HepG2 (cell line): ENCODE measurements around the gene RNASE13. TPM values are rescaled to one million over a fixed set of nuclear protein-coding genes. Genes with fewer than 3 reads are reported as not detected.

Experiments
- BATF2 ChIP-seq: sonication (generic); formaldehyde crosslinking; IDR thresholded peaks from 2 replicates; pipeline ENCODE4 v1.8.0; 2022; ENCODE audit warnings: mild to moderate bottlenecking, missing genetic modification reagents, moderate library complexity
- EZH2 ChIP-seq: conservative IDR thresholded peaks from 2 replicates; pipeline ENCODE4 v1.6.1; 2012; ENCODE audit warnings: mild to moderate bottlenecking, low read depth, low read length, moderate library complexity
- GMEB2 ChIP-seq: IDR thresholded peaks from 2 replicates; pipeline ENCODE4 v1.6.1; 2016; ENCODE audit warnings: missing biosample characterization, missing genetic modification reagents, low read depth
- HOMEZ ChIP-seq: IDR thresholded peaks from 2 replicates; pipeline ENCODE4 v1.6.1; 2016; ENCODE audit warnings: low read depth
- KDM3A ChIP-seq: IDR thresholded peaks from 2 replicates; pipeline ENCODE4 v1.6.1; 2018; ENCODE audit warnings: low read depth, missing compliant biosample characterization
- MAX ChIP-seq: IDR thresholded peaks from 2 replicates; pipeline ENCODE4 v1.6.1; 2012; ENCODE audit warnings: inconsistent platforms
- NBN ChIP-seq: fragments of 450-650 bp; conservative IDR thresholded peaks from 2 replicates; pipeline ENCODE4 v1.6.1; 2017
- NFYB ChIP-seq: sonication (generic); formaldehyde crosslinking; IDR thresholded peaks from 2 replicates; pipeline ENCODE4 v1.4.0; 2020; ENCODE audit warnings: missing genetic modification reagents
- PHB2 ChIP-seq: fragments of 450-650 bp; IDR thresholded peaks from 2 replicates; pipeline ENCODE4 v1.6.1; 2018; ENCODE audit not compliant: partially characterized antibody
- RFX1 ChIP-seq: fragments of 450-650 bp; IDR thresholded peaks from 2 replicates; pipeline ENCODE4 v1.6.1; 2017
- RFX3 ChIP-seq: IDR thresholded peaks from 2 replicates; pipeline ENCODE4 v1.6.1; 2016; ENCODE audit warnings: missing biosample characterization, missing genetic modification reagents
- SALL2 ChIP-seq: sonication (generic); formaldehyde crosslinking; IDR thresholded peaks from 2 replicates; pipeline ENCODE4 v1.8.1; 2023; ENCODE audit warnings: mild to moderate bottlenecking, missing genetic modification reagents, inconsistent platforms
- SMAD3 ChIP-seq: sonication (generic); formaldehyde crosslinking; IDR thresholded peaks from 2 replicates; pipeline ENCODE4 v1.4.0; 2020; ENCODE audit warnings: missing genetic modification reagents
- TEF ChIP-seq: sonication (generic); formaldehyde crosslinking; IDR thresholded peaks from 2 replicates; pipeline ENCODE4 v1.5.0; 2020; ENCODE audit warnings: missing genetic modification reagents
- TMF1 ChIP-seq: sonication (generic); formaldehyde crosslinking; IDR thresholded peaks from 2 replicates; pipeline ENCODE4 v1.8.1; 2022; ENCODE audit warnings: low read depth, missing genetic modification reagents
- ZBTB25 ChIP-seq: IDR thresholded peaks from 2 replicates; pipeline ENCODE4 v1.6.1; 2018; ENCODE audit warnings: missing genetic modification reagents
- ZFP82 ChIP-seq: sonication (generic); formaldehyde crosslinking; IDR thresholded peaks from 2 replicates; pipeline ENCODE4 v1.5.1; 2020; ENCODE audit warnings: mild to moderate bottlenecking, missing genetic modification reagents, borderline replicate concordance
- ZFYVE20 ChIP-seq: sonication (generic); formaldehyde crosslinking; IDR thresholded peaks from 2 replicates; pipeline ENCODE4 v1.8.0; 2023; ENCODE audit warnings: low read depth, mild to moderate bottlenecking, moderate library complexity, missing genetic modification reagents, borderline replicate concordance
- ZNF274 ChIP-seq: sonication (generic); formaldehyde crosslinking; IDR thresholded peaks from 2 replicates; pipeline ENCODE4 v1.5.1; 2020; ENCODE audit warnings: mild to moderate bottlenecking, missing genetic modification reagents
- ZNF34 ChIP-seq: sonication (generic); formaldehyde crosslinking; IDR thresholded peaks from 2 replicates; pipeline ENCODE4 v1.4.0; 2020; ENCODE audit warnings: mild to moderate bottlenecking, missing genetic modification reagents, borderline replicate concordance
- ZNF367 ChIP-seq: sonication (generic); formaldehyde crosslinking; IDR thresholded peaks from 2 replicates; pipeline ENCODE4 v1.4.0; 2020; ENCODE audit warnings: missing genetic modification reagents, borderline replicate concordance
- ZNF414 ChIP-seq: sonication (generic); formaldehyde crosslinking; IDR thresholded peaks from 2 replicates; pipeline ENCODE4 v1.5.0; 2020; ENCODE audit warnings: missing genetic modification reagents
- ZNF430 ChIP-seq: sonication (generic); formaldehyde crosslinking; IDR thresholded peaks from 2 replicates; pipeline ENCODE4 v1.9.0; 2021; ENCODE audit warnings: mild to moderate bottlenecking, missing genetic modification reagents
- ZNF460 ChIP-seq: sonication (generic); formaldehyde crosslinking; IDR thresholded peaks from 2 replicates; pipeline ENCODE4 v1.5.1; 2020; ENCODE audit warnings: missing genetic modification reagents, mild to moderate bottlenecking, borderline replicate concordance
- ZSCAN9 ChIP-seq: IDR thresholded peaks from 2 replicates; pipeline ENCODE4 v1.6.1; 2016; ENCODE audit warnings: borderline replicate concordance
- polyA plus RNA-seq, 8 experiments: library from polyadenylated mRNA; depleted of rRNA in 3 of 8; stranded (reverse) in 7 of 8; unstranded in 1 of 8; fragments of >200 nt; fragmentation: Illumina TruSeq in 4 of 8; extraction: Trizol in 4 of 8; gene quantifications; 2 replicates each; pipeline versions ENCODE4 v1.2.1 to v1.2.3, GENCODE V29; 2011 to 2016; ENCODE audit warnings: low read depth in 4 of 8, missing spikeins in 1 of 8, mixed read lengths in 1 of 8; ENCODE audit not compliant: insufficient read depth in 1 of 8
- total RNA-seq, 5 experiments: library from RNA; depleted of rRNA; stranded (reverse); fragments of >200 nt; fragmentation: Illumina TruSeq; extraction: Trizol; gene quantifications; 2 replicates each; pipeline ENCODE4 v1.2.3, GENCODE V29; 2016; ENCODE audit warnings: low read depth in 1 of 5

Gene RNASE13
- total and polyA plus RNA-seq, 2 of the 13 experiments (the other 11 are each of a cell fraction or from before 2014, with no cell fraction given): 1.0 TPM; not detected in 1

GRCh38 chr14:21039585-21040369 is 5.2 kb upstream of the RNASE13 start (continued):
- TF ChIP-seq ZBTB25 (CRISPR knock-in tag) (no peak), BATF2 (CRISPR knock-in tag) (no peak), ZNF430 (CRISPR knock-in tag) (0 out of 2 replicates have a peak, but pooled peaks have one; percentile 59), ZNF414 (CRISPR knock-in tag) (no peak), TEF (CRISPR knock-in tag) (no peak), RFX3 (no peak), ZNF367 (no peak), SMAD3 (CRISPR knock-in tag) (peak; percentile 37; the same call in 1 of the 2 replicates), NFYB (CRISPR knock-in tag) (no peak), ZSCAN9 (CRISPR knock-in tag) (peak; percentile 16; the same call in 1 of the 2 replicates), TMF1 (CRISPR knock-in tag) (no peak), ZFYVE20 (CRISPR knock-in tag) (no peak), NBN (no peak), SALL2 (CRISPR knock-in tag) (no peak; the same call in 1 of the 2 replicates), MAX (no peak), ZNF34 (CRISPR knock-in tag) (0 out of 2 replicates have a peak, but pooled peaks have one; percentile 56), ZNF460 (CRISPR knock-in tag) (no peak), PHB2 (no peak), HOMEZ (CRISPR knock-in tag) (no peak; the same call in 1 of the 2 replicates), GMEB2 (no peak), ZNF274 (CRISPR knock-in tag) (no peak), RFX1 (no peak), ZFP82 (CRISPR knock-in tag) (no peak), EZH2 (no peak), KDM3A (CRISPR knock-in tag) (no peak)
